GM12878 (cell line): ENCODE results near the gene MARCHF10. TPM values are rescaled to one million over a fixed set of nuclear protein-coding genes. Genes with fewer than 3 reads are reported as not detected.

Experiments
- ATAC-seq: fragments of 200-7000 bp; cut with Tn5 transposase; 3 replicates; pipeline ENCODE4 v1.9.1; 2020; ENCODE audit warnings: mild to moderate bottlenecking, moderate library complexity
- BruUV-seq: library from RNA; stranded (reverse); fragments of 400-500 nt; replicated peaks from 2 replicates; lab custom pipeline; 2021; lab: Mats Ljungman, UMichigan
- CTCF ChIA-PET: fragments of 300-600 bp; sonication (Branson Sonifier 250); formaldehyde crosslinking; extraction: SDS; loops from one replicate; lab custom pipeline; 2021; ENCODE audit warnings: inconsistent platforms; lab: Yijun Ruan, JAX
- POLR2A ChIA-PET: fragments of 350-600 bp; formaldehyde crosslinking; extraction: SDS; loops from one replicate; lab custom pipeline; 2021; ENCODE audit warnings: inconsistent platforms; lab: Charles Lee
- RAD21 ChIA-PET: fragments of 300-600 bp; sonication (Branson Sonifier 250); formaldehyde crosslinking; loops from one replicate; lab custom pipeline; 2023; ENCODE audit warnings: antibody characterized with exemption; ENCODE audit not compliant: unreplicated experiment; lab: Charles Lee
- SMC1A ChIA-PET: fragments of 300-600 bp; sonication (Branson Sonifier 250); formaldehyde crosslinking; loops from one replicate; lab custom pipeline; 2023; ENCODE audit not compliant: unreplicated experiment, uncharacterized antibody; lab: Charles Lee
- DNase-seq: peaks from one replicate; pipeline ENCODE4 v3.0.0-alpha.2; 2011; ENCODE audit warnings: low read depth, low spot score
- FAIRE-seq: peaks from 3 replicates; lab custom pipeline; 2011; peaks lifted over from hg19 to GRCh38; lab: Jason Lieb, UNC
- H2AFZ ChIP-seq: 2 replicates; pipeline ENCODE4 v1.6.0; 2011; ENCODE audit warnings: low read depth, low read length, control low read depth; ENCODE audit not compliant: control insufficient read depth
- H3K27ac ChIP-seq: 2 replicates; pipeline ENCODE4 v1.5.1; 2011; ENCODE audit warnings: control low read depth; ENCODE audit not compliant: control insufficient read depth, insufficient read depth
- H3K27me3 ChIP-seq, 2 experiments: replicated peaks in 1 of 2; 2 replicates each; pipeline versions ENCODE4 v1.6.0 to v1.6.1; 2011; ENCODE audit warnings: low read length in 1 of 2; ENCODE audit not compliant: control insufficient read depth in 2 of 2, insufficient read depth in 2 of 2
- H3K36me3 ChIP-seq, 2 experiments: 2 replicates each; pipeline ENCODE4 v1.5.1; 2011; ENCODE audit warnings: low read length in 1 of 2; ENCODE audit not compliant: control insufficient read depth in 2 of 2, insufficient read depth in 2 of 2
- H3K4me1 ChIP-seq: 2 replicates; pipeline ENCODE4 v1.6.1; 2011; ENCODE audit warnings: mild to moderate bottlenecking, low read length, moderate library complexity, mixed read lengths; ENCODE audit not compliant: control insufficient read depth, insufficient read depth
- H3K4me2 ChIP-seq: 2 replicates; pipeline ENCODE4 v1.6.0; 2011; ENCODE audit warnings: control low read depth; ENCODE audit not compliant: control insufficient read depth, insufficient read depth
- H3K4me3 ChIP-seq: fragments of 200-600 bp; sonication (generic); 2 replicates; pipeline ENCODE4 v1.5.1; 2016
- H3K79me2 ChIP-seq: 2 replicates; pipeline ENCODE4 v1.6.0; 2011; ENCODE audit warnings: low read length; ENCODE audit not compliant: control insufficient read depth, insufficient read depth
- H3K9ac ChIP-seq: 2 replicates; pipeline ENCODE4 v1.8.0; 2011; ENCODE audit warnings: low read length, control low read depth, mixed read lengths; ENCODE audit not compliant: control insufficient read depth, insufficient read depth
- H3K9me3 ChIP-seq: replicated peaks from 3 replicates; pipeline ENCODE4 v1.5.1; 2011; ENCODE audit warnings: mild to moderate bottlenecking, low read length; ENCODE audit not compliant: control insufficient read depth, insufficient read depth
- H4K20me1 ChIP-seq: 2 replicates; pipeline ENCODE4 v1.6.0; 2011; ENCODE audit not compliant: control insufficient read depth, insufficient read depth
- BRCA1 ChIP-seq: IDR thresholded peaks from 2 replicates; pipeline ENCODE4 v1.6.1; 2011; ENCODE audit warnings: low read depth, low read length, improper control_type of control experiment
- CBX5 ChIP-seq: sonication (generic); IDR thresholded peaks from 2 replicates; pipeline ENCODE4 v1.6.1; 2016; ENCODE audit warnings: low read depth, moderate library complexity, mild to moderate bottlenecking, inconsistent platforms
- DPF2 ChIP-seq: fragments of 450-650 bp; IDR thresholded peaks from 2 replicates; pipeline ENCODE4 v1.6.1; 2017; ENCODE audit warnings: mild to moderate bottlenecking
- MXI1 ChIP-seq: fragments of 150-350 bp; IDR thresholded peaks from 2 replicates; pipeline ENCODE4 v1.6.1; 2011; ENCODE audit warnings: low read depth, mild to moderate bottlenecking, inconsistent platforms, low read length, improper control_type of control experiment
- MYC ChIP-seq: IDR thresholded peaks from 2 replicates; pipeline ENCODE4 v1.6.1; 2011; ENCODE audit warnings: mild to moderate bottlenecking, low read length, moderate library complexity, inconsistent platforms; ENCODE audit not compliant: insufficient read depth, insufficient replicate concordance, insufficient read length, severe bottlenecking
- NR2C1 ChIP-seq: fragments of 450-650 bp; IDR thresholded peaks from 2 replicates; pipeline ENCODE4 v1.6.1; 2017; ENCODE audit warnings: antibody characterized with exemption, mild to moderate bottlenecking, moderate library complexity
- PAX8 ChIP-seq: fragments of 450-650 bp; IDR thresholded peaks from 2 replicates; pipeline ENCODE4 v1.6.1; 2017; ENCODE audit warnings: mild to moderate bottlenecking, moderate library complexity
- SUPT20H ChIP-seq: IDR thresholded peaks from 2 replicates; pipeline ENCODE4 v1.6.1; 2011; ENCODE audit warnings: low read depth, mild to moderate bottlenecking, low read length, moderate library complexity, borderline replicate concordance; ENCODE audit not compliant: control insufficient read depth
- TBL1XR1 ChIP-seq: IDR thresholded peaks from 2 replicates; pipeline ENCODE4 v1.6.1; 2012; ENCODE audit warnings: low read depth, low read length, improper control_type of control experiment
- ZBED1 ChIP-seq: IDR thresholded peaks from 2 replicates; pipeline ENCODE4 v1.6.1; 2016; ENCODE audit warnings: borderline replicate concordance
- WGBS: methylation state at CpG from one replicate; pipeline ENCODE4 v1.1.6; 2016; ENCODE audit warnings: low lambda C conversion rate; ENCODE audit not compliant: insufficient replicate concordance, insufficient coverage; ENCODE audit errors: missing lambda C conversion rate; 5-methylcytosine and 5-hydroxymethylcytosine counted together
- in situ Hi-C: fragments of 300-500 bp; cut with MboI; formaldehyde crosslinking; loops from 9 replicates; pipeline ENCODE4 v1.14.3; 2018; ENCODE audit warnings: mixed read lengths
- intact Hi-C: fragments of 100-400 bp; cut with micrococcal nuclease; formaldehyde crosslinking; loops from one replicate; pipeline ENCODE4 v1.14.2; 2022; ENCODE audit not compliant: unreplicated experiment
- polyA plus RNA-seq, 11 experiments: library from polyadenylated mRNA; depleted of rRNA in 4 of 11; unstranded in 6 of 11; stranded (reverse) in 5 of 11; fragments of >200 nt; fragmentation: Nextera tagmentation in 4 of 11; fragmentation: Illumina TruSeq in 1 of 11; extraction: Ambion mirVana in 4 of 11; extraction: Trizol in 1 of 11; gene quantifications; 1 replicate in 1 of 11; 2 replicates in 10 of 11; pipeline versions ENCODE4 v1.2.1 to v1.2.3, GENCODE V29; 2011 to 2016; ENCODE audit warnings: inconsistent platforms in 2 of 11, missing spikeins in 2 of 11, low read depth in 1 of 11
- total RNA-seq, 4 experiments: library from RNA; depleted of rRNA in 3 of 4; stranded (reverse); fragments of >200 nt in 3 of 4; fragmentation: Illumina TruSeq in 1 of 4; extraction: Trizol in 1 of 4; gene quantifications; 2 replicates each; pipeline versions ENCODE4 v1.2.1 to v1.2.3, GENCODE V29; 2013 to 2021
- TF ChIP-seq, protein P1 (sequence below): IDR thresholded peaks from 2 replicates; pipeline ENCODE4 v1.6.1; 2012; ENCODE audit warnings: low read depth, low read length, improper control_type of control experiment
- TF ChIP-seq, protein P2 (sequence below): fragments of 150-350 bp; IDR thresholded peaks from 2 replicates; pipeline ENCODE4 v1.6.1; 2014; ENCODE audit warnings: mild to moderate bottlenecking, low read depth, low read length
- TF ChIP-seq, protein P3 (sequence below): IDR thresholded peaks from 2 replicates; pipeline ENCODE4 v1.6.1; 2012; ENCODE audit warnings: low read depth, low read length, improper control_type of control experiment

The MARCHF10 gene
- total and polyA plus RNA-seq, 10 of the 15 experiments (the other 5 are each of a cell fraction or from before 2014, with no cell fraction given), result 0.11 to 0.24 TPM; not detected in 8

DNA sequence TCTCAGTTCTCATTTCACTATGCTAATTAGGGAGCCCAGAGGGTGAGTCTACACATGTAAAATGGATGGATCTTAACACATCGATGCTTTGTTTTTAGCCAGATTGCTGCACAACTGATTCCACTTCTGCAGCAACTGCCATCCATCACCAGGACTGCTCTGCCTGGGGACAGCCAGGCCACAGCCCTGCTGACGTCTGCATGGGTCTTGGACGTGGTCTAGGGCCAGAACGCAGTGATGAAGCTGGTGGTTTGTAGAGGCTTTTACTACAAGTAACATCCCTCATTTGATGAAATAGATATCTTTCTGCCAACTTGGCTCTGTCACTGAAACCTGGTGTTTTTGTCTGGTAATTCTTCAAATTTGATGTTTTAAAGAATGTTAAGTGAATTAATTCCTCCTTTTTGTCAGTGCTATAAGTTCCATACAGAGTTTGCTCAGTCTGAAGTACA lies 50.6 kb downstream of the MARCHF10 start:
- WGBS, result 36% methylated on average over 4 of the region's 4 CpGs
- Histone ChIP-seq H3K4me3 (no peak overlapping the region), H3K9me3 (no peaks in the 10 kb centered on the region), H3K27ac (no peak overlapping the region), H3K4me1 (no peaks in the 10 kb centered on the region), H3K79me2 (no peaks in the 10 kb centered on the region), H3K4me2 (no peak overlapping the region), H4K20me1 (no peaks in the 10 kb centered on the region), H3K9ac (no peak overlapping the region), H3K27me3 (peaks cover 0 to 1% of the 10 kb centered on the region in 2 experiments; a peak in 2 of 4 replicates), H2AFZ (no peak overlapping the region), H3K36me3 (no peaks in the 10 kb centered on the region)
- FAIRE-seq (no peak), ATAC-seq (no peak), DNase-seq (no peak)
- intact Hi-C loops, result no loop called here
- TF ChIP-seq DPF2, result no peak
- ChIA-PET CTCF (no interaction called here), POLR2A (interaction anchor here (0.5 kb wide), 1 partner anchor 9 kb away, joined by 3 read pairs; no protein-coding TSS in a partner anchor), SMC1A (no interaction called here), RAD21 (no interaction called here)
- no TSS peak for BruUV-seq
- in situ Hi-C loops, result no loop called here

DNA sequence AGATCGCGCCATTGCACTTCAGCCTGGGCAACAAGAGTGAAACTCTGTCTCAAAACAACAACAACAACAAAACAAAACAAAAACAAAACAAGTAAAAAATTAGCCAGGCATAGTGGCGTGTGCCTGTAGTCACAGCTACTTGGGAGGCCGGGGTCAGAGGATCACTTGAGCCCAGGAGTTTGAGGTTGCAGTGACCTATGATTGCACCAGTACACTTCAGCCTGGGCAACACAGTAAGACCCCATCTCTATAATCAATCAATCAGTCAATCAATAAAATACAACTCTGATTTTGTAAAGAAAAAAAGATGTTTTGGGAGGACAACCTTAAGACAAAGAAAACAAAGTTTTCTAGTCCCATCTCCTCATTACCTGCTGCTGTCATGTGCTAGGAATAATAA lies 51.9 kb downstream of the MARCHF10 start:
- Histone ChIP-seq H4K20me1 (no peaks in the 10 kb centered on the region), H2AFZ (no peak overlapping the region), H3K4me3 (no peak overlapping the region), H3K27me3 (no peaks in the 10 kb centered on the region; a peak in 1 of 4 replicates), H3K4me2 (no peak overlapping the region), H3K9ac (no peak overlapping the region), H3K4me1 (no peaks in the 10 kb centered on the region), H3K36me3 (no peaks in the 10 kb centered on the region), H3K27ac (no peak overlapping the region), H3K9me3 (no peaks in the 10 kb centered on the region), H3K79me2 (no peaks in the 10 kb centered on the region)
- FAIRE-seq (no peak), DNase-seq (no peak), ATAC-seq (no peak)
- in situ Hi-C loops (no loop called here), intact Hi-C loops (no loop called here)
- 38% methylated on average over 4 of the region's 4 CpGs for WGBS
- ChIA-PET CTCF (no interaction called here), POLR2A (no interaction called here), SMC1A (no interaction called here), RAD21 (no interaction called here)
- TF ChIP-seq TBL1XR1 (no peak), DPF2 (no peak), BRCA1 (no peak), MXI1 (no peak), CBX5 (no peak), SUPT20H (no peak), PAX8 (no peak), ZBED1 (no peak), NR2C1 (no peak), MYC (no peak)
- TF ChIP-seq, protein P1, sequence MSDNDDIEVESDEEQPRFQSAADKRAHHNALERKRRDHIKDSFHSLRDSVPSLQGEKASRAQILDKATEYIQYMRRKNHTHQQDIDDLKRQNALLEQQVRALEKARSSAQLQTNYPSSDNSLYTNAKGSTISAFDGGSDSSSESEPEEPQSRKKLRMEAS, result no peak
- TF ChIP-seq, protein P2, sequence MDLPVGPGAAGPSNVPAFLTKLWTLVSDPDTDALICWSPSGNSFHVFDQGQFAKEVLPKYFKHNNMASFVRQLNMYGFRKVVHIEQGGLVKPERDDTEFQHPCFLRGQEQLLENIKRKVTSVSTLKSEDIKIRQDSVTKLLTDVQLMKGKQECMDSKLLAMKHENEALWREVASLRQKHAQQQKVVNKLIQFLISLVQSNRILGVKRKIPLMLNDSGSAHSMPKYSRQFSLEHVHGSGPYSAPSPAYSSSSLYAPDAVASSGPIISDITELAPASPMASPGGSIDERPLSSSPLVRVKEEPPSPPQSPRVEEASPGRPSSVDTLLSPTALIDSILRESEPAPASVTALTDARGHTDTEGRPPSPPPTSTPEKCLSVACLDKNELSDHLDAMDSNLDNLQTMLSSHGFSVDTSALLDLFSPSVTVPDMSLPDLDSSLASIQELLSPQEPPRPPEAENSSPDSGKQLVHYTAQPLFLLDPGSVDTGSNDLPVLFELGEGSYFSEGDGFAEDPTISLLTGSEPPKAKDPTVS, result no peak
- TF ChIP-seq, protein P3, sequence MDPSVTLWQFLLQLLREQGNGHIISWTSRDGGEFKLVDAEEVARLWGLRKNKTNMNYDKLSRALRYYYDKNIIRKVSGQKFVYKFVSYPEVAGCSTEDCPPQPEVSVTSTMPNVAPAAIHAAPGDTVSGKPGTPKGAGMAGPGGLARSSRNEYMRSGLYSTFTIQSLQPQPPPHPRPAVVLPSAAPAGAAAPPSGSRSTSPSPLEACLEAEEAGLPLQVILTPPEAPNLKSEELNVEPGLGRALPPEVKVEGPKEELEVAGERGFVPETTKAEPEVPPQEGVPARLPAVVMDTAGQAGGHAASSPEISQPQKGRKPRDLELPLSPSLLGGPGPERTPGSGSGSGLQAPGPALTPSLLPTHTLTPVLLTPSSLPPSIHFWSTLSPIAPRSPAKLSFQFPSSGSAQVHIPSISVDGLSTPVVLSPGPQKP, result no peak
- BruUV-seq, result no TSS peak
